Spinal cord (tissue), 10 donors: Measurements from ENCODE around the gene VMA21. TPM values are rescaled to one million over a fixed set of nuclear protein-coding genes. Genes with fewer than 3 reads are reported as not detected.

ENCODE experiments used
- DNase-seq, 6 donors: peaks; one replicate each; pipeline versions ENCODE4 v3.0.0 to v3.0.0-alpha.2; 2013 to 2015; ENCODE audit warnings: low spot score in 6 of 6, low read depth in 4 of 6
- H3K27ac ChIP-seq: one replicate; pipeline ENCODE4 v1.5.1; 2013; ENCODE audit warnings: low read depth, low read length, control low read depth
- H3K27me3 ChIP-seq: one replicate; pipeline ENCODE4 v1.6.1; 2013; ENCODE audit warnings: low read length; ENCODE audit not compliant: control insufficient read depth, insufficient read depth
- H3K36me3 ChIP-seq: one replicate; pipeline ENCODE4 v1.6.1; 2013; ENCODE audit warnings: low read length; ENCODE audit not compliant: control insufficient read depth, insufficient read depth
- H3K4me1 ChIP-seq: one replicate; pipeline ENCODE4 v1.6.1; 2013; ENCODE audit warnings: low read length; ENCODE audit not compliant: control insufficient read depth, insufficient read depth
- H3K4me3 ChIP-seq: one replicate; pipeline ENCODE4 v1.5.1; 2013; ENCODE audit warnings: low read depth, low read length, control low read depth
- H3K9me3 ChIP-seq: one replicate; pipeline ENCODE4 v1.6.1; 2013; ENCODE audit warnings: low read length; ENCODE audit not compliant: control insufficient read depth, insufficient read depth
- WGBS: methylation state at CpG from one replicate; pipeline ENCODE4 v1.1.5; 2013; ENCODE audit warnings: missing lambda C conversion rate; ENCODE audit not compliant: insufficient coverage; 5-methylcytosine and 5-hydroxymethylcytosine counted together
- long read RNA-seq, 4 donors: transcript quantifications; one replicate each; lab custom pipeline, GENCODE V29; 2026
- polyA plus RNA-seq, 2 donors: library from polyadenylated mRNA; unstranded; fragments of 120-200 nt; gene quantifications; one replicate each; pipeline ENCODE4 v1.2.1, GENCODE V29; 2013; ENCODE audit not compliant: insufficient read length in 2 of 2
- total RNA-seq, 2 donors: library from RNA; depleted of rRNA in 1 of 2; stranded (reverse); fragments of 120-200 nt in 1 of 2; fragments of >200 nt in 1 of 2; gene quantifications; one replicate each; pipeline versions ENCODE4 v1.2.3 to v1.2.4, GENCODE V29; 2013 to 2014
- donor health status: healthy.

The VMA21 gene, protein sequence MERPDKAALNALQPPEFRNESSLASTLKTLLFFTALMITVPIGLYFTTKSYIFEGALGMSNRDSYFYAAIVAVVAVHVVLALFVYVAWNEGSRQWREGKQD
- total RNA-seq (100 to 1,000 TPM in 1 of 2 donors, 10 to 100 TPM in 1; 34.4 to 104 TPM), polyA plus RNA-seq (10 to 100 TPM; 38.9 to 46.7 TPM)
- long read RNA-seq, donor 1, full-length matches to known transcripts, result 19 of 69 reads
- long read RNA-seq, donor 1, partial matches to known transcripts, result 50 of 69 reads
- long read RNA-seq, donor 1, other reads (novel, unspliced or antisense), result 0 of 69 reads
- long read RNA-seq, donor 2, full-length matches to known transcripts, result 14 of 14 reads
- long read RNA-seq, donor 2, partial matches to known transcripts, result 0 of 14 reads
- long read RNA-seq, donor 2, other reads (novel, unspliced or antisense), result 0 of 14 reads
- long read RNA-seq, donor 3, full-length matches to known transcripts, result 20 of 20 reads
- long read RNA-seq, donor 3, partial matches to known transcripts, result 0 of 20 reads
- long read RNA-seq, donor 3, other reads (novel, unspliced or antisense), result 0 of 20 reads
- long read RNA-seq, donor 4, full-length matches to known transcripts, result 6 of 6 reads
- long read RNA-seq, donor 4, partial matches to known transcripts, result 0 of 6 reads
- long read RNA-seq, donor 4, other reads (novel, unspliced or antisense), result 0 of 6 reads

DNA sequence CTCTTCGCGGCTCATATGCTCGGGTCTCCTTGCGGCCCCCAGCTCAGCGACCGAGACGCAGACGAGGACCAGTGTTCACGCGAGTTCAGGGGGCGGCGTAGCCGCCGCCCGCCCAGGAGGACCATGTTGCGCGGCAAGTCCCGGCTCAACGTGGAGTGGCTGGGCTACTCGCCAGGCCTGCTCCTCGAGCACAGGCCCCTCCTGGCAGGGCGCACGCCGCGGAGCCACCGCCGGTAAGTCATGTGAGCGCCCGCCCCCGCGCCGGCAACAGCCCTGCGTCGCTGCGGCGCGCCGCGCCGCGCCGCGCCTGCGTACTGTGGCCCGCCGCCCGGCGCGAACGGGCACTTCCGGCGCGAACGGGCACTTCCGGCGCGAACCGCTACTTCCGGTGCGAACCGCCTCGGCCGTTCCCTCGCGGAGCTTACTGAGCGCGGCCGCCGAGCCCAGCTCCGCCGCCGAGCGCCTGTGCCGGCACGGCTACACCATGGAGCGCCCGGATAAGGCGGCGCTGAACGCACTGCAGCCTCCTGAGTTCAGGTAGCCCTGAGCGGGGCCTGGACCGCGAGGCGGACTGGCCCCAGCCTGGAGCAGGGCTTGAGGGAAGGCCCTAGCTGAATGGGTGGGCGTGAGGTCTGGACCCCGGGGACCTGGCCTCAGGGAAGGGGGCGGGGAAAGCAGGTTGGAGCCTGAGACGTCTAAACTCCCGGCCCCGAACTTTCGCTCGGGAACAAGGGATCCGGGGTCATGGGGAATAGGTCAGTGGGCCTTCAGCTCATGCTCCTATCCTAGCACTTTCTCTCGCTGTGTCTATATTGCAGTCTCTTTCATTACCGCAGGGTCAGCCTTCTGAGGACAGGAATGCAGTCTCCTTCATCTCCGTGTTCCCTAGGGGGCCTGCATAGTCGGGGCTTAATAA is at the start of gene VMA21:
Gene VMA21 (plus strand): TSS at position 382 of the 916 bp plus-strand sequence. CDS start 103 bp downstream, at position 485.
- Histone ChIP-seq H3K9me3 (no peaks in the 10 kb centered on the region), H3K4me1 (peaks cover 5% of the 10 kb centered on the region), H3K27me3 (no peaks in the 10 kb centered on the region), H3K4me3 (peak within 1 kb of the TSS; percentile 67), H3K36me3 (no peaks in the 10 kb centered on the region), H3K27ac (peak within 1 kb of the TSS; percentile 91)
- WGBS, result 33% methylated on average over 95 of the region's 97 CpGs
- DNase-seq, result peak; percentile 33 to 92 (median 70)

DNA sequence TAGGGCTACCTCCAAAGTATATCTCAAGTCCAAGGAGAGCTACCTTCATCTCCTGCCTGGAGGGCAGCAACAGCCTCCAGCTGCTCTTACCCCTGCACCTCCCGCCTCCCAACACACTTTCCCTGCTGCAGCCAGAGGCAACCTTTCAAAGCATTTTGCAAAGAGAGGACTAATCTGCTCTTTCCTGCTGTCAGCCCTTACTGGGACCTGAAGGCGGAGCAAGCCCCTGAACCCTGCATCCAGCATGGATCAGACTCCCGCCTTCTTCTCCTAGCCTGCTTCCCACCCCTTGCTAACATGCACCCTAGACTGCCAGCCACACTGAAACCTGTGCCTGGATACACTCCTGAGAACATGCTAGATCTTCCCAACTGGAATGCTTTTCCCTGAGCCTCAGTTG is 37.7 kb upstream of the VMA21 start:
- WGBS, result 65% methylated on average over 3 of the region's 3 CpGs
- H3K9me3 ChIP-seq, result no peaks in the 10 kb centered on the region
- H3K4me1 ChIP-seq, result peaks cover 5% of the 10 kb centered on the region
- no peak overlapping the region for H3K4me3 ChIP-seq
- peaks cover 9% of the 10 kb centered on the region for H3K27me3 ChIP-seq
- no peak for DNase-seq
- no peak overlapping the region for H3K27ac ChIP-seq
- no peaks in the 10 kb centered on the region for H3K36me3 ChIP-seq

DNA sequence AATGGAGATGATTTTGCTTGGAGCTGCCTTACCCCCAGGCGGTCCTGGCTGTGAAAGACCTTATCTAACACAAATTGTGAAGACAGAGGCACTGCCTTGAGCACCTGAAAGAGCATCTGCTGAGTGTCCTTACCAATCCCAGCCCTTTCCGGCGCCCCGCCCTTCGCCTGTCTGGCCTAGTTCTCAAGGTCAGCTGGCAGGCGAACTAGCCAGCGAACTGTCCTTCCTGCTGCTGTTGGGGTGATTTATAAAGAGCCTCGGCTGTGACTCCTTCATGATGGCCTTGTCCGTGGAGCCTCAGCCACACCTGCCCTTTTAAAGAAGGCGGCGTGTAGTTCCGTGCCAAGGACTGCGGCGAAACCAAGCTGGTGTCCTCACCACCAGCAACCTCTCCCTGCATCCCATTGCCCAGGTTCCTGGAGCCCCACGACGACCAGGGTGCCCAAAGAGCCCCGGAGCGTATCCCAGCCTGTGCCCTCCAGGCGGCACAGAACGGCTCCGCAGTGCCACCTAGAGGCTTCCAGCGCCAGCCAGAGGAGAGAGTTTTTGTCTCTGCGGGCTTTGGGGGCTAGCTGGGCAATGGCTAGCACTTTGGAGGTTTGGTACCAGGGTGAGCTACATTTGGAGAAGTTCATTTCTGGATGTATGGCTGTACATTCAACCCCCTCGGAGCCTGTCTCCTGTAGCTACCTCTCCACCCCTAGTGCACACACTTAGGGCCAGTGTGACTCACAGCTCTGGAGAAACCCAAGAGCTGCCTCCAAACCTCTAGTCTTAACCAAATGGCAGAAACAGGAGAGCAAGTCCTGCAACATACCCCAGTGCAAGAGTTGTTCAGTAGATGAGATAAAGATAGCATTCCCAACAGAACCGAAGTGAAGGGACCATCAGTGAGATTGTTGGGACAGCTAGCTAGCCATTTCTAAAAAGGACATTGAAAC is 36.8 kb upstream of the VMA21 start:
- Histone ChIP-seq H3K9me3 (no peaks in the 10 kb centered on the region), H3K27me3 (peaks cover 9% of the 10 kb centered on the region), H3K4me1 (peaks cover 5% of the 10 kb centered on the region), H3K36me3 (no peaks in the 10 kb centered on the region), H3K27ac (no peak overlapping the region), H3K4me3 (no peak overlapping the region)
- 15% methylated on average over 23 of the region's 25 CpGs for WGBS
- peak in 3 of 6 donors; percentile 3 to 43 (median 39) for DNase-seq

DNA sequence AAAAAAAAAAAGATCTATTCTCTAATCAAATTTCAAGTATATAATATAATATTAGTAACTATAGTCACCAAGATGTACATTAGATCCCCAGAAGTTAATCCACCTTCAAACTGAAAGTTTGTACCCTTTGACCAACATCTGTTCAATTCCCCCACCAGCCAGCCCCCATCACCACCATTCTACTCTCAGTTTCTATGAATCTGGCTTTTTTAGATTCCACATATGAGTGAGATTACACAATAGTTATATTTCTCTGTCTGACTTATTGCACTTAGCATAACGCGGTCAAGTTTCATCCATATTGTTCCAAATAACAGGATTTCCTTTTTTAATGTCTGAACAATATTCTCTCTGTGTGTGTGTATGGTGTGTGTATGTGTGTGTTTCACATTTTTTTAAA is 33.7 kb upstream of the VMA21 start:
- H3K27me3 ChIP-seq, result peaks cover 6% of the 10 kb centered on the region
- H3K4me3 ChIP-seq, result no peak overlapping the region
- H3K9me3 ChIP-seq, result no peaks in the 10 kb centered on the region
- peaks cover 5% of the 10 kb centered on the region for H3K4me1 ChIP-seq
- no peaks in the 10 kb centered on the region for H3K36me3 ChIP-seq
- DNase-seq, result no peak
- no CpG with 5 or more reads among the region's 2 CpGs for whole genome bisulfite sequencing
- no peak overlapping the region for H3K27ac ChIP-seq

DNA sequence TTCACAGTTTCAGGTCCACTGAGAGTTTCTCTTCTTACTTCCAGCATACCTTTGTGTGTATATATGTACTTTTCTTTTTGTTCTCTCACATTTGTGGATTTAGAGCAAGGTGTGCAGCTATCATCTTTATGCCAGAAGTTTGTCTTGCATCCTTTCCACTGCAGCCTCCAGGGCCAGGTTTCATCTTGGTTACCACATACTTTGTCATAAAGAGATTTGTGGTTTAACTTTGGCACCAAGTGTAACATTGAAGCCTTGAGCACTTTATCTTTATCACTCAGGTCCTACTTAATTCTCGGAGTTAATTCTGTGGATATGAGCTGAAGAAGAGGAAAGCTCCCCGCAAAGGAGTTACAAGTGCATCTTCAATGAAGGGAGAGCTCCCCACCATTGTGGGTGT is 31.4 kb upstream of the VMA21 start:
- Histone ChIP-seq H3K4me3 (no peak overlapping the region), H3K4me1 (no peaks in the 10 kb centered on the region), H3K27me3 (no peaks in the 10 kb centered on the region), H3K27ac (no peak overlapping the region), H3K36me3 (no peaks in the 10 kb centered on the region), H3K9me3 (no peaks in the 10 kb centered on the region)
- no peak for DNase-seq
- 90% methylated on average over 2 of the region's 2 CpGs for WGBS

DNA sequence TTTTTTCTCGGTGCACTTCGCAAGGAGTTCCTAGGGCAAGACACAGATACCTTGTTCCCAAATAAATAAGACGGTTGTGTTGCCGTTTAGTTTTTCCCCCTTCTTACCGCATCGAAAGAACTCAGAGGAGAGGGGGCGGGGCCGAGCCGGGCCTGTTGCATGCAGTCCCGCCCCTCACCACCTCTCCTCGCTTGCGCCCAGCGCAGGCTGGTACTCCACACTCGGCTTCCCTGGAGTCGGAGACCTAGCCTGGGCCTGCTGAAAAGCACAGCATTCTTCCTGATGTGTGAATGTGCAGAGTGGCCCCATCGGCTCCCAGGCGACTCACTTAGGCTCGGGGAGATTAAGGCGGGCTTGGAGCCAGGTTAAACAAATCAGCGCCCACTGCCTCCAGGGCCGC is 26.1 kb upstream of the VMA21 start:
- WGBS, result 26% methylated on average over 15 of the region's 21 CpGs
- no peaks in the 10 kb centered on the region for H3K36me3 ChIP-seq
- H3K4me1 ChIP-seq, result peaks cover 3% of the 10 kb centered on the region
- H3K4me3 ChIP-seq, result no peak overlapping the region
- H3K9me3 ChIP-seq, result no peaks in the 10 kb centered on the region
- H3K27ac ChIP-seq, result no peak overlapping the region
- H3K27me3 ChIP-seq, result peaks cover 2% of the 10 kb centered on the region
- DNase-seq, result no peak

DNA sequence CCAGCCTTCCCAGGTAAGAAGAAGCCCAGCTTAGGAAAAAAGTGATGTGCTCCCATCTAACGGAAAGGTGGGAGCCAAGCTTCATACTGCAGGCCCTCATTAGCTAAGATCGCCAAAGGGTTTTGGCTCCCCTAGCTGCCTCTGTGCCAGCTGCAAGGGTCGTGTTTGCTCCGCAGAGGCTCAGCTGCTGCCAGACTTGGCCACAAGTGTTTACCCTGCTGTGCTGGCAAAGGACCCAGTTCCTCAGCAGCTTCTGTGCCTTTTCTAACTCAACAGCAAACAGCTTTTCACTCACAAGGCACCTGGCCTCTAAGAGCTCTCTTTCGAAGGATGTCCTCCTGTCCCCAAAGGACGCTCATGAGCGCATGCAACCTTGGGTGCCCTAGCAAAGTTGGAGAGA is 12.2 kb upstream of the VMA21 start:
- Histone ChIP-seq H3K27ac (no peak overlapping the region), H3K4me1 (no peaks in the 10 kb centered on the region), H3K36me3 (no peaks in the 10 kb centered on the region), H3K9me3 (no peaks in the 10 kb centered on the region), H3K4me3 (no peak overlapping the region), H3K27me3 (no peaks in the 10 kb centered on the region)
- WGBS, result 44% methylated on average over 7 of the region's 7 CpGs
- peak in 3 of 6 donors; percentile 28 to 75 (median 61) for DNase-seq

DNA sequence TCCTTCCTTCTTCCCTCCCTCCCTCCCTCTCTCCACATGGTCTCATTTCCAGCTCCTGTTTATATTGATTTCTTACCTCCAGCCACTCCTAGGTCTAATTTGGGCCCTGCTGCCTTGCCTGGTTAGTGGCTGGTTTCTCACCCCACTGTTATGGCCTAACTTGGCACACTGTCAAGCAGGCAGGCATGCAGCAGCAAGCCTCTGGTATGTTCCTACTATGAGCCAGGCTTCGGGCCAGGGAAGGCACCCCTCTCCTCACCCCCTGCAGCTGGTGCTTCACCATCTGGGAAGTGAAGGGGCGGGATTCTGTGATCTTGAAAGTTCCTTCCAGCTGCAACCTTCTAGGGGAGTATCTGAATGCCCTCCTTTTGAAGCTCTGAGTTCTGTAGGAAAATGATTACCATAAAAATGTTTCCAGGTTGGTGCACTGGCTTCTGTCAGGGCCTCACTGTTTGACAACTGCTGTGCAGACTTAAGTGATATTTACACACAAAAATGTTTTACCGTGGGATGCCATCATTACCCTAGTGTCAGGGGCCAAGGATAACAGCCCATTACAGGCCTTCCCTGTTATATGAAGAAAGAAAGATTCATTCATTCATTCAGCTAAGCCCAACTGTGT is 10.1 kb upstream of the VMA21 start:
- WGBS, result 20% methylated on average over 1 of the region's 3 CpGs
- peak in 1 of 6 donors; percentile 15 for DNase-seq
- H3K4me3 ChIP-seq, result no peak overlapping the region

More for the DNA sequence above, 10.1 kb upstream of the VMA21 start:
- Histone ChIP-seq H3K36me3 (no peaks in the 10 kb centered on the region), H3K27ac (no peak overlapping the region), H3K27me3 (no peaks in the 10 kb centered on the region), H3K4me1 (no peaks in the 10 kb centered on the region), H3K9me3 (no peaks in the 10 kb centered on the region)
